Peyer's patch (tissue), 4 donors: Measurements from ENCODE around the gene ZMYND19.

Experiments
- POLR2A ChIP-seq, 2 donors: fragments of 450-650 bp; IDR thresholded peaks; one replicate each; pipeline ENCODE4 v1.5.1; 2017; ENCODE audit warnings: antibody characterized with exemption in 2 of 2, mild to moderate bottlenecking in 2 of 2, moderate library complexity in 2 of 2
- TF ChIP-seq, protein P1 (sequence below), 6 experiments: fragments of 450-650 bp in 4 of 6; fragments of 200-600 bp in 2 of 6; sonication (generic) in 1 of 6; IDR thresholded peaks; one replicate each; pipeline ENCODE4 v1.5.1; 2017 to 2019; ENCODE audit warnings: antibody characterized with exemption in 6 of 6, mild to moderate bottlenecking in 3 of 6, moderate library complexity in 1 of 6

- TF ChIP-seq, protein P1, sequence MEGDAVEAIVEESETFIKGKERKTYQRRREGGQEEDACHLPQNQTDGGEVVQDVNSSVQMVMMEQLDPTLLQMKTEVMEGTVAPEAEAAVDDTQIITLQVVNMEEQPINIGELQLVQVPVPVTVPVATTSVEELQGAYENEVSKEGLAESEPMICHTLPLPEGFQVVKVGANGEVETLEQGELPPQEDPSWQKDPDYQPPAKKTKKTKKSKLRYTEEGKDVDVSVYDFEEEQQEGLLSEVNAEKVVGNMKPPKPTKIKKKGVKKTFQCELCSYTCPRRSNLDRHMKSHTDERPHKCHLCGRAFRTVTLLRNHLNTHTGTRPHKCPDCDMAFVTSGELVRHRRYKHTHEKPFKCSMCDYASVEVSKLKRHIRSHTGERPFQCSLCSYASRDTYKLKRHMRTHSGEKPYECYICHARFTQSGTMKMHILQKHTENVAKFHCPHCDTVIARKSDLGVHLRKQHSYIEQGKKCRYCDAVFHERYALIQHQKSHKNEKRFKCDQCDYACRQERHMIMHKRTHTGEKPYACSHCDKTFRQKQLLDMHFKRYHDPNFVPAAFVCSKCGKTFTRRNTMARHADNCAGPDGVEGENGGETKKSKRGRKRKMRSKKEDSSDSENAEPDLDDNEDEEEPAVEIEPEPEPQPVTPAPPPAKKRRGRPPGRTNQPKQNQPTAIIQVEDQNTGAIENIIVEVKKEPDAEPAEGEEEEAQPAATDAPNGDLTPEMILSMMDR (IDR thresholded peaks at IDR 0.05), result no peak
- TF ChIP-seq POLR2A (IDR thresholded peaks at IDR 0.05), result no peak
These were observed 19.7 kb downstream of the ZMYND19 start for GRCh38 chr9:137570566-137570965.
